ENCODE results near the gene CBX5. TPM values are rescaled to one million over a fixed set of nuclear protein-coding genes. Genes with fewer than 3 reads are reported as not detected.

The CBX5 gene
- total RNA-seq, 1 donor from 2014 or later, result 52.3 TPM

DNA sequence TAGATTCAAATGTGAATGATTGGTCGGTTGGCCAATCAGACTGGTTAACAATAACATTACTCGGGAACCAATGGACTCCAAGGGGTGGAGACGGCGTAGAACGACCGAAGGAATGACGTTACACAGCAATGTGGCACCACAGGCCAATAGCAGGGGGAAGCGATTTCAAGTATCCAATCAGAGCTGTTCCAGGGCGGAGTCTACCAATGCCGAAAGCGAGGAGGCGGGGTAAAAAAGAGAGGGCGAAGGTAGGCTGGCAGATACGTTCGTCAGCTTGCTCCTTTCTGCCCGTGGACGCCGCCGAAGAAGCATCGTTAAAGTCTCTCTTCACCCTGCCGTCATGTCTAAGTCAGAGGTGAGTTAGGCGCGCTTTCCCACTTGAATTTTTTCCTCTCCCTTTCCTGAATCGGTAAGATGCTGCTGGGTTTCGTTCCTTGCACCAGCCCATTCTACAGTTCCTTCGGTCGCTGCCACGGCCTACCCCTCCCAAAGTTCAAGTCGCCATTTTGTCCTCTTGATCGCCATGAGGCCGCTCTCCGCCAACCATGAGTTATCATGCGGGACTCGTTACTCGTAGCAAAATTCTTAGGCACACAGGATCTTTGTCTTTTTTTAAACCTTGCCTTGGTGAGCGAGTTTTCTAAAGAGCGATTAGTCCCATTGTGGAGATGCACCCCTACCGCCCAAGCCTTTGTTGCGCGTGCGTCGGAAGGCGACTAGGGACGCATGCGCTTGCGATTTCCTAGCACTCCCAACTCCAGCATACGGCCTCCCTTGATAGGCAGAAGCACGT, 742 bp upstream of the CBX5 start, which contains the start of gene HNRNPA1:
TSS of gene HNRNPA1 (plus strand) at position 259 of the 793 bp plus-strand sequence. CDS start at position 341, 82 bp downstream.
- Histone ChIP-seq H3K27me3 (no peaks in the 10 kb centered on the region), H3K36me3 (peaks cover 41% of the 10 kb centered on the region), H3K4me3 (peak within 1 kb of the TSS; percentile 95), H3K27ac (peak within 1 kb of the TSS; percentile 98), H3K4me1 (peaks cover 57% of the 10 kb centered on the region), H3K9me3 (no peaks in the 10 kb centered on the region)
- TF ChIP-seq, protein P1, sequence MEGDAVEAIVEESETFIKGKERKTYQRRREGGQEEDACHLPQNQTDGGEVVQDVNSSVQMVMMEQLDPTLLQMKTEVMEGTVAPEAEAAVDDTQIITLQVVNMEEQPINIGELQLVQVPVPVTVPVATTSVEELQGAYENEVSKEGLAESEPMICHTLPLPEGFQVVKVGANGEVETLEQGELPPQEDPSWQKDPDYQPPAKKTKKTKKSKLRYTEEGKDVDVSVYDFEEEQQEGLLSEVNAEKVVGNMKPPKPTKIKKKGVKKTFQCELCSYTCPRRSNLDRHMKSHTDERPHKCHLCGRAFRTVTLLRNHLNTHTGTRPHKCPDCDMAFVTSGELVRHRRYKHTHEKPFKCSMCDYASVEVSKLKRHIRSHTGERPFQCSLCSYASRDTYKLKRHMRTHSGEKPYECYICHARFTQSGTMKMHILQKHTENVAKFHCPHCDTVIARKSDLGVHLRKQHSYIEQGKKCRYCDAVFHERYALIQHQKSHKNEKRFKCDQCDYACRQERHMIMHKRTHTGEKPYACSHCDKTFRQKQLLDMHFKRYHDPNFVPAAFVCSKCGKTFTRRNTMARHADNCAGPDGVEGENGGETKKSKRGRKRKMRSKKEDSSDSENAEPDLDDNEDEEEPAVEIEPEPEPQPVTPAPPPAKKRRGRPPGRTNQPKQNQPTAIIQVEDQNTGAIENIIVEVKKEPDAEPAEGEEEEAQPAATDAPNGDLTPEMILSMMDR (IDR thresholded peaks at IDR 0.05), result no peak
- peak; percentile 93 for ATAC-seq
- intact Hi-C loops (cut with DNase I), result no loop called here
- peak; percentile 93 for DNase-seq

DNA sequence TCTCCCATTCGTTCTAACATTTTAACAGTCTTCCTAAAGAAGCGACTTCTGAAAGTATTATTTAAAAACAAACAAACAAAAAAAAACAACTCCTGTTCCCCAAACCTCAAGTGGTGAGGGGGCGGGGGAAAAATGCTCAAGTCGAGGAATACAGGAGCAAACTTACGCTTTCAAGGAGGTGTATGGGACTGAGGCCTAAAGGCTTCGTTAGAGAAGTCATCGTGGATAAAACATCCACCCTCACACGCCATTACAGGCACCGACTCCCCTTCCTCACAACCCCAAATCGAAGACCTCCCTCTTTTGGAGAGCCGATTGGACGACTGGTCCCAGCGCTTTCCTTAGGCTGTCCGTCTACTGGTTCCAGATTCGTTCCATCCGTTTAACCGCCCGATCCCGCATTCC, 693 bp downstream of the CBX5 start:
- no peaks in the 10 kb centered on the region for H3K27me3 ChIP-seq
- peaks cover 28% of the 10 kb centered on the region for H3K36me3 ChIP-seq
- H3K9me3 ChIP-seq, result no peaks in the 10 kb centered on the region
- TF ChIP-seq, protein P1 (IDR thresholded peaks at IDR 0.05), result no peak
- H3K27ac ChIP-seq, result peak overlapping the region; percentile 98
- DNase-seq, result no peak
- ATAC-seq, result no peak
- H3K4me3 ChIP-seq, result peak overlapping the region; percentile 95
- H3K4me1 ChIP-seq, result peaks cover 45% of the 10 kb centered on the region
- intact Hi-C loops (cut with DNase I), result no loop called here

DNA sequence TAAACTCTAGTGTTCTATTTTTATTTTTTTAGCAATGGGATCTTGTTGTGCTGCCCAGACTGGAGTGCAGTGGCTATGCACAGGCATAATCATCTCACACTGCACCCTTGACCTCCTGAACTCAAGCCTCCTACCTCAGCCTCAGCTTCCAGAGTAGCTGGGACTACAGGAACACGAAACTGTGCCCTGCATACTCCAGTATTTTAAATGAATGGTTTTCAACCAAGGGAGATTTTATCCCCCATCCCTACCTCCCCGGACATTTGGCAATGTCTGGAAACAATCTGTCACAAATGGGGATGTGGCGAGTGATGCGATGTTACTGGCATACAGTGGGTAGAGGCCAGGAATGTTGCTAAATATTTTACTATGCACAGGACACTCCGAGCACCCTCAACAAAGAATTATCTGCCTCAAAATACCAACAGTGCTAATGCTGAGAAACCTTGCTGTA, 2.1 kb downstream of the CBX5 start:
- no peak for ATAC-seq
- peaks cover 23% of the 10 kb centered on the region for H3K36me3 ChIP-seq
- peaks cover 31% of the 10 kb centered on the region for H3K4me1 ChIP-seq
- intact Hi-C loops (cut with DNase I), result no loop called here
- H3K4me3 ChIP-seq, result peak overlapping the region; percentile 95
- H3K9me3 ChIP-seq, result no peaks in the 10 kb centered on the region
- H3K27ac ChIP-seq, result peak overlapping the region; percentile 98
- H3K27me3 ChIP-seq, result no peaks in the 10 kb centered on the region
- no peak for DNase-seq
- TF ChIP-seq, protein P1 (IDR thresholded peaks at IDR 0.05), result no peak

DNA sequence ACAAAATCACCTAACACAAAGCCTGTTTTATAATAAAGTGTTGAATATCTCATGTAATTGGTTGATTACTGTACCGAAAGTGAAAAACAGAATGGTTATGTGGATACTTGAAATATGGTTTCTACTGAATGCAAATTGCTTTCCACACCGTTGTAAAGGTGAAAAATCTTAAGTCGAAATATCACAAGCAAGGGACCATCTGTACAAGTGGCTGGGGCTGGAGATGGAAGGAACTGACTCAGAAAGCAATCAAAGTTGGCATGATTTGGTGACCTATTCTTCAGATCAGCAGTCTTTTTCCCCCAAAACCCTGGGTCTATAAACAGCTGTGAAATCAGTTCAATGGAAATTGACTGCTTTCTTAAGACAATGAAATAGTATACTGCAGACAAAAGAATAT, 3.6 kb downstream of the CBX5 start:
- TF ChIP-seq, protein P1 (IDR thresholded peaks at IDR 0.05), result no peak
- ATAC-seq (no peak), DNase-seq (no peak)
- H3K4me3 ChIP-seq, result no peak overlapping the region
- H3K27me3 ChIP-seq, result no peaks in the 10 kb centered on the region
- H3K9me3 ChIP-seq, result no peaks in the 10 kb centered on the region
- H3K4me1 ChIP-seq, result peaks cover 17% of the 10 kb centered on the region
- no peak overlapping the region for H3K27ac ChIP-seq
- H3K36me3 ChIP-seq, result peaks cover 13% of the 10 kb centered on the region
- intact Hi-C loops (cut with DNase I), result no loop called here

- H3K27ac ChIP-seq, result no peak overlapping the region
- H3K9me3 ChIP-seq, result no peaks in the 10 kb centered on the region
- DNase-seq (no peak), ATAC-seq (no peak)
- H3K36me3 ChIP-seq, result peaks cover 13% of the 10 kb centered on the region
- no peak overlapping the region for H3K4me3 ChIP-seq
- TF ChIP-seq, protein P1 (IDR thresholded peaks at IDR 0.05), result no peak
- H3K4me1 ChIP-seq, result peaks cover 17% of the 10 kb centered on the region
- intact Hi-C loops (cut with DNase I), result no loop called here
- no peaks in the 10 kb centered on the region for H3K27me3 ChIP-seq
Observed at GRCh38 chr12:54273981-54274380, 5.9 kb downstream of the CBX5 start.
